Astrocyte of the hippocampus (primary cell): ENCODE data around the gene LRCH2.

ENCODE experiments used
- DNase-seq: peaks from one replicate; pipeline ENCODE4 v3.0.0; 2011; ENCODE audit warnings: low read depth, low spot score

LRCH2 gene

GRCh38 chrX:115204040-115204439, 29.9 kb downstream of the LRCH2 start:
- no peak for DNase-seq

DNA sequence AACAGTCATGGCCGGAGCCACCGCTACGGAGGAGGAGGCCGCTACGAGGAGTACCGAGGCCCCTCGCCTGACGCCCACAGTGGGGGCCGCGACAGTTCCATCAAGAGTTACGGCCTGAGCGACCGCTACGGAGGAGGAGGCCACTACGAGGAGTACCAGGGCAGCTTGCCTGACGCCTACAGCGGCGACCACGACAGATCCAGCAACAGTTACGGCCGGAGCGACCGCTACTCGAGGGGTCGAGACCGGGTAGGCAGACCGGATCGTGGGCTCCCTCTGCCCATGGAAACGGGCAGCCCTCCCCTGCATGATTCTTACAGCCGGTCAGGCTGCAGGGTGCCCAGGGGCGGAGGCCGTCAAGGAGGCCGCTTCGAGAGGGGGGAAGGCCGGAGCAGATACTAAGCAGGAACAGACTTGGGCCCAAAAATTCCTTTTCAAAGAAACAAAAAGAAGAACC, 41.6 kb downstream of the LRCH2 start:
- DNase-seq, result no peak

GRCh38 chrX:115191490-115192243, 42.2 kb downstream of the LRCH2 start:
- no peak for DNase-seq

GRCh38 chrX:115190636-115191489, 43.0 kb downstream of the LRCH2 start:
- DNase-seq, result no peak

DNA sequence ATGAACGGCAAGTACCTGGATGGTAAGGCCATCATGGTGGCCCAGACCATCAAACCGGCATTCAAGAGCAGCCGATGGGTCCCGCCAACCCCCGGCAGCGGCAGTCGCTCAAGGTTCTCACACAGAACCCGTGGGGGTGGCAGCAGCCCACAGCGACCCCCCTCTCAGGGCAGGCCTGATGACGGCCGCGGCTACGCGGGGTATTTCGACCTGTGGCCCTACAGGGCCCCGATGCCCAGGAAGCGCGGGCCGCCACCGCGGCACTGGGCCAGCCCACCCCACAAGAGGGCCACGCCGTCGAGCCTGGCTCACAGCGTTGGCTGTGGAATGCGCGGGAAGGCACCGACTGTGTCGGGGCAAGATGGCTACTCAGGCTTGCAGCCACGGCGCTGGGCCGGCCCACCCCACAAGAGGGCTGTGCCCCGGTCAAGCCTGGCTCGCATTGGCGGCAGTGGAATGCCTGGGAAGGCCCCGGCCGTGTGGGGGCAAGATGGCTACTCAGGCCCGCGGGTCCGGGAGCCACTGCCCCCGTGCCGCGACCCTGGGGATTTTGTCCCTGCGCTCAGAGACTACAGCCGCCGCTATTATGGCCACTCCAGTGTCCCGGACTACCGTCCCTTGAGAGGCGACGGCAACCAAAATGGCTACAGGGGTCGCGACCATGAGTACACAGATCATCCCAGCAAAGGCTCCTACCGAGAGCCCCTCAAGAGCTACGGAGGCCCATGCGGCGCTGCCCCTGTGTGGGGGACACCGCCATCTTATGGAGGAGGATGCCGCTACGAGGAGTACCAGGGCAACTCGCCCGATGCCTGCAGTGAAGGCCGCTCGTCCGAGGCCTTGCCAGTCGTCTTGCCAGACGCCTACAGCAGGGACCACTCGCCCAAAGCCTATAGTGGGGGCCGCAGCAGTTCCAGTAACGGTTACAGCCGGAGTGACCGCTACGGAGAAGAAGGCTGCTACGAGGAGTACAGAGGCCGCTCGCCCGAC, 44.0 kb downstream of the LRCH2 start:
- DNase-seq, result no peak

- DNase-seq, result no peak
These were observed 44.8 kb downstream of the LRCH2 start, which contains the start of gene RBMXL3 for GRCh38 chrX:115189110-115189509. RBMXL3 (plus strand) TSS chrX:115189410; CDS start chrX:115189442, 32 bp downstream.

- no peak for DNase-seq
These were observed 49.9 kb downstream of the LRCH2 start for GRCh38 chrX:115183980-115184379.

- no peak for DNase-seq
These were observed 55.4 kb downstream of the LRCH2 start for GRCh38 chrX:115178473-115178872.

GRCh38 chrX:115177932-115178331, 56.0 kb downstream of the LRCH2 start:
- peak; percentile 4 for DNase-seq

GRCh38 chrX:115174548-115174947, 59.3 kb downstream of the LRCH2 start:
- DNase-seq, result no peak

- no peak for DNase-seq
These were observed 60.7 kb downstream of the LRCH2 start for GRCh38 chrX:115173181-115173580.

- peak; percentile 6 for DNase-seq
These were observed 86.7 kb downstream of the LRCH2 start for GRCh38 chrX:115147220-115147619.

- DNase-seq, result no peak
These were observed 91.8 kb downstream of the LRCH2 start for GRCh38 chrX:115142057-115142456.

DNA sequence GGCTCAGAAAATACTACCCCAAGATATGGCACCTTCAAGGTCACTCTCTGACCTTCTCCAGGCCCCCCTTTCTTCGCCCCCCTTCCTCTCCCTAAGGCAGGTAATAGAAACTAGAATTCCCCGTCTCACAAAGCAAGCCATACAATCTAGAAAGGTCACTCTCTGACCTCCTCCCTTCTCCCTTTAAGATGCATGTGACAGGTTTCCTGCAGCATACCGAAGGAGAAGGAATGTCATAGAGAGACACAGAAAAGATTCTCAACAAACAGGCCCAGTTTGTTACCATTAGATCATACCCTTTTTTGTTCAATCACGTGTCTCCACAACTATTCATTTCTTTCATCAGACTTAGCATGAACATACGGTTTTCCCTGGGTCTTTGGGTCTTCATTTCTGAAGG, 95.9 kb downstream of the LRCH2 start:
- no peak for DNase-seq

- no peak for DNase-seq
These were observed 99.5 kb downstream of the LRCH2 start for GRCh38 chrX:115134382-115134781.

GRCh38 chrX:115112411-115112810, 121.5 kb downstream of the LRCH2 start:
- no peak for DNase-seq

- DNase-seq, result no peak
These were observed 135.0 kb downstream of the LRCH2 start for GRCh38 chrX:115098897-115099296.

DNA sequence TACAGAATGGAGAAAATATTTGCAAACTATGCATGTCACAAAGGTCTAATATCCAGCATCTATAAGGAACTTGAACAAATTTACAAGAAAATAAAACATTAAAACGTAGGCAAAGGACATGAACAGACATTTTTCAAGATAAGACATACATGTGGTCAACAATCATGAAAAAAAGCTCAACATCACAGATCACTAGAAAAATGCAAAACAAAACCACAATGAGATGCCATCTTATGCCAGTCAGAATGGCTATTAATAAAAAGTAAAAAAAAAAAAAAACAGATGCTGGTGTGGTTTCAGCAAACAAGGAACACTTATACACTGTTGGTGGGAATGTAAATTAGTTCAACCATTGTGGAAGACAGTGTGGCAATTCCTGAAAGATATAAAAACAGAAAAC, 140.7 kb downstream of the LRCH2 start:
- peak; percentile 14 for DNase-seq

- DNase-seq, result no peak
These were observed 144.5 kb downstream of the LRCH2 start for GRCh38 chrX:115089419-115089818.

DNA sequence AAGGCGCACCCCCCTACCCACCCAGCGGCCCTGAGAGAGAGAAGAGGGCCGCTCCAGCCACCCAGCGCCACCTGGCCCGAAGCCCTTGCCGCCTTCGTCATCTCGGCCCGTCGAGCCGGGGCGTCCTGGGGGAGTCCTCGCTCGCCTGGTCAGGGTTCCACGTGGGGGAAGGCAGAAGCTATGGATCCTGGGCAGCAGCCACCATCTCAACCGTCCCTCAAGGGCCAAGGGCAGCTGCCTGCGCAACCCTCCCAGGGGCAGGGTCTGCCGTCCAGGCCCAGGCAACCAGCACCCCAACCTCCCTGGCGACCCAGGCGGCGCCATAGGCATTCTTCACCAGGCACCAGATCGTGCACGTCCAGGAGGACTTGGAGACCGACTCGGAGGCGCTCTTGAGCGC, 165.0 kb downstream of the LRCH2 start:
- no peak for DNase-seq

DNA sequence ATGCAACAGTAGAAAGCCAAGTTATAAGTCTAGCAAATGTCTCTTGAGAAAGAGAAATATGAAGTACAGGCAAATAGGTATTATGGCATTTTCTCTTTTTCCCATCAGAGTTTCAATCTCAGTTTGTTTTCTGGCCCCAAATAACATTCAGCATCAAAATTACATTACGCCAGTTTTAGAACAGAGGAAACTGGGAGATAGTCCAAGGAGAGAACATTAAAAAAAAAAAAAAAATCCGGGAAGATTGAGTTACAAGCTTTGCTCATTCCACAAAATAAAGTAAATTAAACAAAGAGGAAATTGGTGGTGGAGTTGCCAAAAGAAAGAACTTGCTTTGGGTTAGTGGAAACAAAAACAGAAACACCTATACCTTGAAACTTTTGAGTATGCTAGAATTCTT, 166.1 kb downstream of the LRCH2 start:
- no peak for DNase-seq

- no peak for DNase-seq
These were observed 168.6 kb downstream of the LRCH2 start for GRCh38 chrX:115065304-115065703.
